OCI-LY7 (cell line): ENCODE results near the gene SPATA12. TPM values are rescaled to one million over a fixed set of nuclear protein-coding genes. Genes with fewer than 3 reads are reported as not detected.

ENCODE experiments used
- BruUV-seq: library from RNA; stranded (reverse); fragments of 400-500 nt; replicated peaks from 2 replicates; lab custom pipeline; 2021; lab: Mats Ljungman, UMichigan
- CTCF ChIA-PET: fragments of 300-600 bp; sonication (Branson Sonifier 250); formaldehyde crosslinking; loops from one replicate; lab custom pipeline; 2022; ENCODE audit warnings: antibody characterized with exemption; ENCODE audit not compliant: unreplicated experiment; lab: Charles Lee
- POLR2A ChIA-PET: fragments of 300-600 bp; sonication (Branson Sonifier 250); formaldehyde crosslinking; loops from one replicate; lab custom pipeline; 2022; ENCODE audit warnings: antibody characterized with exemption; lab: Charles Lee
- DNase-seq: peaks from one replicate; pipeline ENCODE4 v3.0.0-alpha.2; 2015; ENCODE audit warnings: low spot score
- H2AFZ ChIP-seq: fragments of 200-600 bp; sonication (generic), shearing (Covaris generic); 2 replicates; pipeline ENCODE4 v1.6.1; 2014; ENCODE audit warnings: mild to moderate bottlenecking, antibody characterized with exemption, low read length, moderate library complexity
- H3K27ac ChIP-seq: fragments of 200-600 bp; sonication (generic); 2 replicates; pipeline ENCODE4 v1.5.1; 2014; ENCODE audit warnings: mixed run types, low read depth, mild to moderate bottlenecking, moderate library complexity, low read length, inconsistent platforms; ENCODE audit not compliant: poor library complexity, severe bottlenecking
- H3K36me3 ChIP-seq: fragments of 200-600 bp; sonication (generic); 2 replicates; pipeline ENCODE4 v1.6.1; 2014; ENCODE audit warnings: mild to moderate bottlenecking, antibody characterized with exemption, low read length, moderate library complexity, mixed read lengths; ENCODE audit not compliant: insufficient read depth
- H3K4me1 ChIP-seq: fragments of 200-600 bp; sonication (generic); 2 replicates; pipeline ENCODE4 v1.5.1; 2014; ENCODE audit warnings: mild to moderate bottlenecking, low read length; ENCODE audit not compliant: insufficient read depth, poor library complexity, severe bottlenecking
- H3K4me2 ChIP-seq: fragments of 200-600 bp; sonication (generic); 2 replicates; pipeline ENCODE4 v1.6.1; 2014; ENCODE audit warnings: mild to moderate bottlenecking, low read length
- H3K4me3 ChIP-seq: fragments of 200-600 bp; sonication (generic); 2 replicates; pipeline ENCODE4 v1.5.1; 2014; ENCODE audit warnings: mild to moderate bottlenecking, low read depth, low read length; ENCODE audit not compliant: poor library complexity, severe bottlenecking
- H3K79me2 ChIP-seq: fragments of 200-600 bp; sonication (generic); 2 replicates; pipeline ENCODE4 v1.6.1; 2016; ENCODE audit warnings: low read depth, mild to moderate bottlenecking, low read length, moderate library complexity, mixed read lengths; ENCODE audit not compliant: insufficient read depth
- H3K9me2 ChIP-seq: fragments of 200-600 bp; sonication (generic); 2 replicates; pipeline ENCODE4 v1.6.1; 2016; ENCODE audit warnings: mild to moderate bottlenecking, low read length, mixed read lengths; ENCODE audit not compliant: insufficient read depth
- H3K9me3 ChIP-seq: fragments of 200-600 bp; sonication (generic); 2 replicates; pipeline ENCODE4 v1.6.1; 2014; ENCODE audit warnings: mild to moderate bottlenecking, mixed run types, low read length, mixed read lengths
- H4K20me1 ChIP-seq: fragments of 200-600 bp; sonication (generic); 2 replicates; pipeline ENCODE4 v1.6.1; 2014; ENCODE audit warnings: mild to moderate bottlenecking, antibody characterized with exemption, low read length, moderate library complexity, mixed read lengths; ENCODE audit not compliant: insufficient read depth
- CTCF ChIP-seq: fragments of 200-600 bp; sonication (generic); conservative IDR thresholded peaks from 2 replicates; pipeline ENCODE4 v1.5.1; 2014; ENCODE audit warnings: mild to moderate bottlenecking, antibody characterized with exemption, low read length, moderate library complexity, mixed read lengths
- EZH2phosphoT487 ChIP-seq: fragments of 200-600 bp; sonication (generic); IDR thresholded peaks from 2 replicates; pipeline ENCODE4 v1.6.1; 2018; ENCODE audit warnings: low read depth, borderline replicate concordance, mild to moderate bottlenecking, mixed run types, antibody characterized with exemption, low read length, moderate library complexity, mixed read lengths
- intact Hi-C: fragments of 100-400 bp; cut with micrococcal nuclease; formaldehyde crosslinking; loops from one replicate; pipeline ENCODE4 v1.10.0; 2022; ENCODE audit not compliant: unreplicated experiment
- total RNA-seq, 2 experiments: library from RNA; depleted of rRNA in 1 of 2; stranded (reverse); fragments of >200 nt in 1 of 2; shearing (Covaris generic) in 1 of 2; gene quantifications; 2 replicates each; pipeline ENCODE4 v1.2.3, GENCODE V29; 2014 to 2022

SPATA12 gene
- total RNA-seq, 2 experiments from 2014 or later, result 0.13 TPM; not detected in 1

GRCh38 chr3:57038466-57039164 is 21.8 kb upstream of the SPATA12 start:
- no TSS peak for BruUV-seq
- CTCF ChIA-PET, result no interaction called here
- no peak for DNase-seq

DNA sequence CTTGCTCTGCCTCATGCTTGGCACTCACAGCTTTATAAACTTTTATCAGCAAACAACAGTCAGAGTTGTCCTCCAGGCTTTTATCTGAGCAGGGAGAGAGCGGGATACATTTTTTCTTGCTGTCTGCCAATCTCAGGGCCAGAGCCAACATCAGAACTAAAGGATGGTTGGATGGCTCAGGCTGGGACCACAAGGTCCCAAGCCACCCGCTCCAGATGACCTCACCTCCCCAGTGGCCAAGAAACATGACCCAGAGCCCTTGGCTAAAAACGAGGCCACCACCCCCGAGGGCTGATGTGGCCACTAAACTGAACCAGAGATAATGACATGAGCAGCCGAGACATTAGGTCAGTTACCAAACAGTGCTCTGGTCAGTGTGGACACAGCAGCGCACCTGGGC is 18.8 kb upstream of the SPATA12 start:
- intact Hi-C loops, result no loop called here
- Histone ChIP-seq H3K36me3 (peaks cover 5% of the 10 kb centered on the region; the same call in 1 of the 2 replicates), H2AFZ (no peak overlapping the region), H3K27ac (no peak overlapping the region), H3K4me1 (peaks cover 23% of the 10 kb centered on the region), H3K9me3 (no peaks in the 10 kb centered on the region), H4K20me1 (no peaks in the 10 kb centered on the region), H3K4me2 (no peak overlapping the region), H3K79me2 (no peaks in the 10 kb centered on the region; the same call in 1 of the 2 replicates), H3K9me2 (no peaks in the 10 kb centered on the region), H3K4me3 (no peak overlapping the region)
- CTCF ChIA-PET, result no interaction called here
- TF ChIP-seq CTCF (no peak), EZH2phosphoT487 (no peak)
- BruUV-seq, result no TSS peak
- POLR2A ChIA-PET, result no interaction called here
- no peak for DNase-seq

More at GRCh38 chr3:57038466-57039164, 21.8 kb upstream of the SPATA12 start:
- no peaks in the 10 kb centered on the region for H3K9me3 ChIP-seq
- no peaks in the 10 kb centered on the region for H3K9me2 ChIP-seq
- TF ChIP-seq EZH2phosphoT487, result no peak
- no peak for TF ChIP-seq CTCF
- POLR2A ChIA-PET, result interaction anchor here (0.5 kb wide), 1 partner anchor 32 kb away, joined by 3 read pairs; no protein-coding TSS in a partner anchor
- H2AFZ ChIP-seq, result no peak overlapping the region
- no peaks in the 10 kb centered on the region; the same call in 1 of the 2 replicates for H3K79me2 ChIP-seq
- 0 out of 2 replicates have a peak, but pooled peaks cover under 1% of the 10 kb centered on the region for H3K36me3 ChIP-seq
- no peak overlapping the region for H3K4me3 ChIP-seq
- no peaks in the 10 kb centered on the region for H4K20me1 ChIP-seq
- intact Hi-C loops, result no loop called here
- H3K27ac ChIP-seq, result no peak overlapping the region
- no peak overlapping the region for H3K4me2 ChIP-seq
- peaks cover 14% of the 10 kb centered on the region for H3K4me1 ChIP-seq

- Histone ChIP-seq H3K27ac (no peak overlapping the region), H3K9me2 (no peaks in the 10 kb centered on the region), H3K4me1 (peaks cover 33% of the 10 kb centered on the region), H3K79me2 (no peaks in the 10 kb centered on the region; the same call in 1 of the 2 replicates), H3K9me3 (no peaks in the 10 kb centered on the region), H3K4me3 (no peak overlapping the region), H4K20me1 (no peaks in the 10 kb centered on the region), H2AFZ (no peak overlapping the region), H3K36me3 (peaks cover 5% of the 10 kb centered on the region; the same call in 1 of the 2 replicates), H3K4me2 (no peak overlapping the region)
- no peak for TF ChIP-seq CTCF
- no peak for TF ChIP-seq EZH2phosphoT487
- intact Hi-C loops, result no loop called here
- DNase-seq, result no peak
- BruUV-seq, result no TSS peak
- POLR2A ChIA-PET, result no interaction called here
- CTCF ChIA-PET, result no interaction called here
These were observed 16.9 kb upstream of the SPATA12 start for GRCh38 chr3:57043518-57043917.
